Liver (tissue), 9 donors: Measurements from ENCODE around the gene TNNC2. TPM values are rescaled to one million over a fixed set of nuclear protein-coding genes. Genes with fewer than 3 reads are reported as not detected.

Experiments
- DNase-seq: peaks from one replicate; pipeline ENCODE4 v3.0.0-alpha.2; 2017; ENCODE audit warnings: low spot score
- H3K27ac ChIP-seq, 2 donors: one replicate each; pipeline ENCODE4 v1.7.0; 2013; ENCODE audit warnings: inconsistent platforms in 2 of 2, low read length in 2 of 2, control low read depth in 1 of 2, low read depth in 1 of 2, mild to moderate bottlenecking in 1 of 2
- H3K27me3 ChIP-seq, 4 donors: one replicate each; pipeline versions ENCODE4 v1.6.1 to v1.7.0; 2013; ENCODE audit warnings: low read length in 3 of 4, inconsistent platforms in 1 of 4, mild to moderate bottlenecking in 1 of 4, moderate library complexity in 1 of 4; ENCODE audit not compliant: control insufficient read depth in 4 of 4, insufficient read depth in 4 of 4
- H3K36me3 ChIP-seq, 4 donors: one replicate each; pipeline versions ENCODE4 v1.6.1 to v1.7.0; 2013; ENCODE audit warnings: low read length in 3 of 4, mild to moderate bottlenecking in 3 of 4, low read depth in 1 of 4, moderate library complexity in 1 of 4; ENCODE audit not compliant: control insufficient read depth in 4 of 4, insufficient read depth in 3 of 4
- H3K4me1 ChIP-seq, 4 donors: one replicate each; pipeline versions ENCODE4 v1.6.1 to v1.7.0; 2013; ENCODE audit warnings: low read length in 3 of 4, mild to moderate bottlenecking in 3 of 4, moderate library complexity in 1 of 4; ENCODE audit not compliant: control insufficient read depth in 4 of 4, insufficient read depth in 4 of 4
- H3K4me3 ChIP-seq, 3 donors: one replicate each; pipeline versions ENCODE4 v1.6.1 to v1.7.0; 2013; ENCODE audit warnings: low read length in 3 of 3, control low read depth in 1 of 3, low read depth in 1 of 3, mild to moderate bottlenecking in 1 of 3
- H3K9ac ChIP-seq, 2 donors: one replicate each; pipeline ENCODE4 v1.7.0; 2013; ENCODE audit warnings: low read length in 2 of 2, mild to moderate bottlenecking in 2 of 2, moderate library complexity in 2 of 2, control low read depth in 1 of 2, low read depth in 1 of 2
- H3K9me3 ChIP-seq, 4 donors: one replicate each; pipeline versions ENCODE4 v1.6.1 to v1.7.0; 2013; ENCODE audit warnings: low read length in 3 of 4; ENCODE audit not compliant: control insufficient read depth in 4 of 4
- ATF3 ChIP-seq: IDR thresholded peaks from 2 replicates; pipeline ENCODE4 v1.6.1; 2016; ENCODE audit warnings: antibody characterized with exemption
- CTCF ChIP-seq: fragments of 150-350 bp; IDR thresholded peaks from 2 replicates; pipeline ENCODE4 v1.5.1; 2017; ENCODE audit warnings: improper control_type of control experiment, low read depth, low read length; ENCODE audit not compliant: missing input control
- EGR1 ChIP-seq, 2 donors: IDR thresholded peaks; 2 replicates each; pipeline ENCODE4 v1.6.1; 2016 to 2018; ENCODE audit warnings: antibody characterized with exemption in 2 of 2, low read depth in 2 of 2
- FOXA1 ChIP-seq: IDR thresholded peaks from 2 replicates; pipeline ENCODE4 v1.6.1; 2016; ENCODE audit warnings: antibody characterized with exemption
- FOXA2 ChIP-seq: IDR thresholded peaks from 2 replicates; pipeline ENCODE4 v1.6.1; 2016; ENCODE audit warnings: antibody characterized with exemption
- GABPA ChIP-seq, 2 donors: IDR thresholded peaks in 1 of 2; conservative IDR thresholded peaks in 1 of 2; 2 replicates each; pipeline ENCODE4 v1.6.1; 2016; ENCODE audit warnings: antibody characterized with exemption in 2 of 2, mild to moderate bottlenecking in 1 of 2, moderate library complexity in 1 of 2
- HNF4A ChIP-seq, 2 donors: conservative IDR thresholded peaks; 2 replicates each; pipeline ENCODE4 v1.6.1; 2016; ENCODE audit warnings: antibody characterized with exemption in 2 of 2, mild to moderate bottlenecking in 2 of 2
- HNF4G ChIP-seq: IDR thresholded peaks from 2 replicates; pipeline ENCODE4 v1.6.1; 2016; ENCODE audit warnings: antibody characterized with exemption
- JUND ChIP-seq, 2 donors: IDR thresholded peaks; 2 replicates each; pipeline ENCODE4 v1.6.1; 2016; ENCODE audit warnings: antibody characterized with exemption in 2 of 2
- NR2F2 ChIP-seq: IDR thresholded peaks from 2 replicates; pipeline ENCODE4 v1.6.1; 2016; ENCODE audit warnings: antibody characterized with exemption
- RAD21 ChIP-seq, 2 donors: IDR thresholded peaks; 2 replicates each; pipeline ENCODE4 v1.6.1; 2016; ENCODE audit warnings: antibody characterized with exemption in 2 of 2, mild to moderate bottlenecking in 2 of 2
- RXRA ChIP-seq, 2 donors: IDR thresholded peaks; 2 replicates each; pipeline ENCODE4 v1.6.1; 2017 to 2018; ENCODE audit warnings: antibody characterized with exemption in 2 of 2, mild to moderate bottlenecking in 1 of 2
- SP1 ChIP-seq: IDR thresholded peaks from 2 replicates; pipeline ENCODE4 v1.6.1; 2018; ENCODE audit warnings: antibody characterized with exemption, mild to moderate bottlenecking
- TAF1 ChIP-seq: conservative IDR thresholded peaks from 2 replicates; pipeline ENCODE4 v1.6.1; 2016; ENCODE audit warnings: antibody characterized with exemption, mild to moderate bottlenecking
- YY1 ChIP-seq: IDR thresholded peaks from 2 replicates; pipeline ENCODE4 v1.6.1; 2016; ENCODE audit warnings: antibody characterized with exemption, mild to moderate bottlenecking
- ZBTB33 ChIP-seq: IDR thresholded peaks from 2 replicates; pipeline ENCODE4 v1.6.1; 2016; ENCODE audit warnings: antibody characterized with exemption
- WGBS: extraction: QIAGEN DNeasy Blood & Tissue Kit; methylation state at CpG from one replicate; pipeline ENCODE4 v1.1.7; 2013; 5-methylcytosine and 5-hydroxymethylcytosine counted together
- polyA plus RNA-seq, 2 donors: library from polyadenylated mRNA; stranded (reverse) in 1 of 2; unstranded in 1 of 2; fragments of 200-250 nt in 1 of 2; fragments of >200 nt in 1 of 2; fragmentation: Nextera tagmentation in 1 of 2; extraction: Ambion mirVana in 1 of 2; gene quantifications; one replicate each; pipeline versions ENCODE4 v1.2.1 to v1.2.3, GENCODE V29; 2013 to 2015
- total RNA-seq, 2 donors: library from RNA; depleted of rRNA; stranded (reverse); fragments of >200 nt; gene quantifications; one replicate each; pipeline ENCODE4 v1.2.3, GENCODE V29; 2014
- TF ChIP-seq, protein P1 (sequence below): IDR thresholded peaks from 2 replicates; pipeline ENCODE4 v1.6.1; 2016; ENCODE audit warnings: antibody characterized with exemption
- TF ChIP-seq, protein P2 (sequence below): IDR thresholded peaks from 2 replicates; pipeline ENCODE4 v1.6.1; 2016; ENCODE audit warnings: antibody characterized with exemption, mild to moderate bottlenecking
- donor health status: healthy.
- donor health status: healthy.
- donor health status: healthy.
- donor health status: healthy.
- donor health status: healthy.

Gene TNNC2
- total and polyA plus RNA-seq, 4 donors, result 0.12 to 0.33 (median 0.31) TPM; not detected in 1

DNA sequence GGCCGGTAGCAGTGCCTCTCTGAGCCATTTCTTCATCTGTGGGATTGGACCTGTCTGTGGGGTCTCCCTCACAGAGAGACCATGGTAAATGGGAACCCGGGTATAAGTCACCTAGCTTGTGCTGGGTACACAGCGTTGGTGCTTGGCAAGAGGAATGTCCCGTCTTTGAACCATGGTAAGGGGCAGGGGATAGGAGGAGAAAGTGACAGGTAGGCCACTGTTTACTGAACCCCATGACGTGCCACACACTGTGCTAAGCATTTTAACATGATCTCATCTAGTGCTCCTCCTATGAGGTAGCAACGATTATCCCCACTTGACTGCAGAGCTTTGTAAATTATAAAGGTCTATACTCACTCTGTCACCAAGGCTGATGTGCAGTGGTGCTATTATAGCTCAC is 600 bp upstream of the TNNC2 start:
- Histone ChIP-seq H3K4me3 (no peak overlapping the region), H3K9me3 (no peaks in the 10 kb centered on the region), H3K9ac (no peak overlapping the region), H3K27ac (no peak overlapping the region), H3K4me1 (peaks cover 0 to 7% (median 1%) of the 10 kb centered on the region in 4 donors), H3K36me3 (no peaks in the 10 kb centered on the region), H3K27me3 (peaks cover 0 to 4% (median 1%) of the 10 kb centered on the region in 4 donors)
- 83% methylated on average over 6 of the region's 6 CpGs for WGBS
- DNase-seq, result no peak
- TF ChIP-seq NR2F2, result no peak
- no peak for TF ChIP-seq HNF4G
- TF ChIP-seq, protein P1, sequence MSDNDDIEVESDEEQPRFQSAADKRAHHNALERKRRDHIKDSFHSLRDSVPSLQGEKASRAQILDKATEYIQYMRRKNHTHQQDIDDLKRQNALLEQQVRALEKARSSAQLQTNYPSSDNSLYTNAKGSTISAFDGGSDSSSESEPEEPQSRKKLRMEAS, result no peak
- no peak for TF ChIP-seq YY1
- TF ChIP-seq EGR1 (IDR thresholded peaks at IDR 0.05; ENCODE audit: low read depth in 2 of 2), result no peak
- no peak for TF ChIP-seq RXRA (IDR thresholded peaks at IDR 0.05)
- no peak for TF ChIP-seq SP1
- TF ChIP-seq HNF4A (conservative IDR thresholded peaks at IDR 0.05), result no peak
- TF ChIP-seq ZBTB33, result no peak
- no peak for TF ChIP-seq CTCF
- TF ChIP-seq FOXA1, result no peak
- no peak for TF ChIP-seq RAD21 (IDR thresholded peaks at IDR 0.05)
- TF ChIP-seq JUND (IDR thresholded peaks at IDR 0.05), result no peak
- TF ChIP-seq, protein P2, sequence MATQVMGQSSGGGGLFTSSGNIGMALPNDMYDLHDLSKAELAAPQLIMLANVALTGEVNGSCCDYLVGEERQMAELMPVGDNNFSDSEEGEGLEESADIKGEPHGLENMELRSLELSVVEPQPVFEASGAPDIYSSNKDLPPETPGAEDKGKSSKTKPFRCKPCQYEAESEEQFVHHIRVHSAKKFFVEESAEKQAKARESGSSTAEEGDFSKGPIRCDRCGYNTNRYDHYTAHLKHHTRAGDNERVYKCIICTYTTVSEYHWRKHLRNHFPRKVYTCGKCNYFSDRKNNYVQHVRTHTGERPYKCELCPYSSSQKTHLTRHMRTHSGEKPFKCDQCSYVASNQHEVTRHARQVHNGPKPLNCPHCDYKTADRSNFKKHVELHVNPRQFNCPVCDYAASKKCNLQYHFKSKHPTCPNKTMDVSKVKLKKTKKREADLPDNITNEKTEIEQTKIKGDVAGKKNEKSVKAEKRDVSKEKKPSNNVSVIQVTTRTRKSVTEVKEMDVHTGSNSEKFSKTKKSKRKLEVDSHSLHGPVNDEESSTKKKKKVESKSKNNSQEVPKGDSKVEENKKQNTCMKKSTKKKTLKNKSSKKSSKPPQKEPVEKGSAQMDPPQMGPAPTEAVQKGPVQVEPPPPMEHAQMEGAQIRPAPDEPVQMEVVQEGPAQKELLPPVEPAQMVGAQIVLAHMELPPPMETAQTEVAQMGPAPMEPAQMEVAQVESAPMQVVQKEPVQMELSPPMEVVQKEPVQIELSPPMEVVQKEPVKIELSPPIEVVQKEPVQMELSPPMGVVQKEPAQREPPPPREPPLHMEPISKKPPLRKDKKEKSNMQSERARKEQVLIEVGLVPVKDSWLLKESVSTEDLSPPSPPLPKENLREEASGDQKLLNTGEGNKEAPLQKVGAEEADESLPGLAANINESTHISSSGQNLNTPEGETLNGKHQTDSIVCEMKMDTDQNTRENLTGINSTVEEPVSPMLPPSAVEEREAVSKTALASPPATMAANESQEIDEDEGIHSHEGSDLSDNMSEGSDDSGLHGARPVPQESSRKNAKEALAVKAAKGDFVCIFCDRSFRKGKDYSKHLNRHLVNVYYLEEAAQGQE, result no peak
- TF ChIP-seq GABPA (IDR thresholded peaks at IDR 0.05 in 1 of 2, conservative IDR thresholded peaks at IDR 0.05 in 1 of 2), result no peak
- no peak for TF ChIP-seq TAF1

DNA sequence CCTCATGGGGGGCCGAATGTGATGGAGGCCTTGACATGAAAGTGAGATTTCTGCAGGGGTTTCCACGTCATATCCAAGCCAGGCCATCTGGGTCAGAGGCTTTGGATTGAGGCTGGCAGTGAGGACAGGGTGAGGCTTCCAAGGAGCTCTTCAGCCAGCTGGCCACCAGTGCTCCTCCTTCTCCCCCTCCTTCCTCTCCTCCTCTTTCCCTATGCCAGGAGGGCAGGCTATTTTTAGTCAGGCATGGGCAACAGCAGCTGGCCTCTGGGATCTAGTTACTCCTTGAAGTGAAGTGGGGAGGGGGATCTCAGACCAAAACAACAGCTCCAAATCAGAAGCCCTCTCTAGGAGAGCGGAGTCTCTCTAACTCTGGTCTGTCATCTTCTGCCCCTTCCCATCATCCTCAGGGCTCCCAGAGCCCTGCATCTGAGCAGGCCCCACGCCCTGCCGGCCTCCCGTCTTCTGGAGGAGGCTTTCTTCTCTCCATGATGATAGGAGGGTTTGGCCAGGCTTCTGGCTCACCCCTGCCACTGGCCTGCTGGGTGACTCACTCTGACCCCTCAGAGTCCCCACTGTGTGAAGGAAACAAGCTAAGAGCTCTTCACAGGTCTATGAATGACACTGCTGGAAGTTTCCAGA is 612 bp downstream of the TNNC2 start:
- Histone ChIP-seq H3K9me3 (no peaks in the 10 kb centered on the region), H3K9ac (no peak overlapping the region), H3K27me3 (peaks cover 0 to 8% (median 3%) of the 10 kb centered on the region in 4 donors), H3K27ac (no peak overlapping the region), H3K36me3 (no peaks in the 10 kb centered on the region), H3K4me1 (peaks cover 0 to 7% (median 1%) of the 10 kb centered on the region in 4 donors), H3K4me3 (no peak overlapping the region)
- 87% methylated on average over 6 of the region's 6 CpGs for WGBS
- no peak for DNase-seq
- TF ChIP-seq SP1 (no peak), RAD21 (IDR thresholded peaks at IDR 0.05) (no peak), HNF4A (conservative IDR thresholded peaks at IDR 0.05) (no peak), NR2F2 (no peak), GABPA (IDR thresholded peaks at IDR 0.05 in 1 of 2, conservative IDR thresholded peaks at IDR 0.05 in 1 of 2) (no peak), FOXA2 (no peak), RXRA (IDR thresholded peaks at IDR 0.05) (no peak), HNF4G (no peak), JUND (IDR thresholded peaks at IDR 0.05) (no peak), CTCF (no peak), YY1 (no peak), ATF3 (no peak), EGR1 (IDR thresholded peaks at IDR 0.05; ENCODE audit: low read depth in 2 of 2) (no peak), TAF1 (no peak)
- TF ChIP-seq, protein P1, result no peak
